Astrocyte of the spinal cord (primary cell): Measurements from ENCODE around the gene CCDC127.

Experiments used
- DNase-seq: peaks from one replicate; pipeline ENCODE4 v3.0.0; 2011; ENCODE audit warnings: low read depth, low spot score
- H3K4me3 ChIP-seq: 2 replicates; pipeline ENCODE4 v1.5.1; 2011; ENCODE audit warnings: low read depth, mild to moderate bottlenecking, low read length, moderate library complexity
- in situ Hi-C: cut with HindIII; loops from 2 replicates; pipeline ENCODE4 v1.10.0; 2017; ENCODE audit warnings: low sequenced_read_pairs
- TF ChIP-seq, protein P1 (sequence below): IDR thresholded peaks from 2 replicates; pipeline ENCODE4 v1.5.1; 2012; ENCODE audit warnings: low read depth, mild to moderate bottlenecking, low read length, inconsistent platforms

The CCDC127 gene

DNA sequence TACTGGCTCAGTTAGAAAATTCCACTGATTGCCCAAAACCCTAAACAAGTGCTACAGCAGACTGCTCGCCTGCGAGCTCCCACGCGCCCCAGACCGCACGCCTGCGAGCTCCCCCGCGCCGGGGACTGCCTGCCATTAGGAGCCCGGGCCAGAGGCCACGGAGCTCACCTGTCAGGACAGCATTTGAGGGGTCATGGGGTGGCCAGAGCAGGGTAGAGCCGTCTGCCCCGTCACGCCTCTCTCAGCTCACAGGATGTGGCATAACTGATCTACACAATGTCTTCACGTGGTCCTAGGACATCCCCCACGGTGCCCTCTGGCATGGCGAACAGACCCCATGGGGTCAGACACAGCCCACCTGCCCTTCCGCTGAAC is 55.8 kb downstream of the CCDC127 start:
- DNase-seq: no peak
- in situ Hi-C loops: no loop called here
- H3K4me3 ChIP-seq: no peak overlapping the region
- TF ChIP-seq, protein P1, sequence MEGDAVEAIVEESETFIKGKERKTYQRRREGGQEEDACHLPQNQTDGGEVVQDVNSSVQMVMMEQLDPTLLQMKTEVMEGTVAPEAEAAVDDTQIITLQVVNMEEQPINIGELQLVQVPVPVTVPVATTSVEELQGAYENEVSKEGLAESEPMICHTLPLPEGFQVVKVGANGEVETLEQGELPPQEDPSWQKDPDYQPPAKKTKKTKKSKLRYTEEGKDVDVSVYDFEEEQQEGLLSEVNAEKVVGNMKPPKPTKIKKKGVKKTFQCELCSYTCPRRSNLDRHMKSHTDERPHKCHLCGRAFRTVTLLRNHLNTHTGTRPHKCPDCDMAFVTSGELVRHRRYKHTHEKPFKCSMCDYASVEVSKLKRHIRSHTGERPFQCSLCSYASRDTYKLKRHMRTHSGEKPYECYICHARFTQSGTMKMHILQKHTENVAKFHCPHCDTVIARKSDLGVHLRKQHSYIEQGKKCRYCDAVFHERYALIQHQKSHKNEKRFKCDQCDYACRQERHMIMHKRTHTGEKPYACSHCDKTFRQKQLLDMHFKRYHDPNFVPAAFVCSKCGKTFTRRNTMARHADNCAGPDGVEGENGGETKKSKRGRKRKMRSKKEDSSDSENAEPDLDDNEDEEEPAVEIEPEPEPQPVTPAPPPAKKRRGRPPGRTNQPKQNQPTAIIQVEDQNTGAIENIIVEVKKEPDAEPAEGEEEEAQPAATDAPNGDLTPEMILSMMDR: no peak

- TF ChIP-seq, protein P1: no peak
- in situ Hi-C loops: no loop called here
- H3K4me3 ChIP-seq: no peak overlapping the region
- DNase-seq: no peak
Measured at GRCh38 chr5:161803-162110, 56.2 kb downstream of the CCDC127 start.

DNA sequence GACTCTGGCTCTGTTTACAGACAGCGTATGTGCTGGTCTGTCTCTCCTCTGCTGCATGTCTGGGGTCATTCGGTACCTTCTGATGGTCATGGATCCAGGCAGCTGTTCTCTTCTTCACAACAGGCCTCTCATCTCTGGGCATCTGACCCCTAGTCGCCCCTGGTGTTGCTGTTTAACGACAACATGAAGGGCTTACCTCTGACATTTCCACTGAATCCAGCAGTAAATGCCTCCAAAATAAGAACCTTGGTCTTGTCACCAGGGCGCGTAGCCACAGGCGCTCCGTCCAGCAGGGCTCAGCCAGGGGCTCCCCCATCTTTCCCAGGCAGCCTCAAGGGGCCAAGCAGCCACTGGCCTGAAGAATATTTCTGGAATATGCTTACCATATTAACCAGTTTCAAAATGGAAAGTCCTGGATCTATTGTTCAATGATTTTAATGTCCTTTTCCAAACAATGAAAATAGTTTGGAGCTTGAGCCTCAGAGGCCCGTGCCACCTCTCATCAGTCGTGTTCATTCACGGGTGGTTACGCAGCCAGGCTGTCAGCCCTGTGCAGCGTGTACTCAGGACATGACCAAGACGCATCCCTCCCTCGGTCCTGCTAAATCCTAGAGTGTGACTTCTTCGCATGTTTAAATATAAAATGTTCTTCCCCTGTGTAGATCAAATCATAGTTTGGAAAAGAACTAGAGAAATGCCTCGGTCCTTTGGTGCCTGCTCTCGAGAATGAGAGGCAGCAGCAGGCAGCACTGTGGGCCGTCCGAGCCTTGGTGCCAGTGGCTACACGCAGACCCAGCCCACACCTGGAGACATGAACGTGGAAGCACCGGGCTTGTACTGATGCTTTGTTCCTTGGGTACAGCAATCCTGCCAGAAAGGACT is 56.8 kb downstream of the CCDC127 start:
- TF ChIP-seq, protein P1: no peak
- H3K4me3 ChIP-seq: no peak overlapping the region
- in situ Hi-C loops: no loop called here
- DNase-seq: no peak

DNA sequence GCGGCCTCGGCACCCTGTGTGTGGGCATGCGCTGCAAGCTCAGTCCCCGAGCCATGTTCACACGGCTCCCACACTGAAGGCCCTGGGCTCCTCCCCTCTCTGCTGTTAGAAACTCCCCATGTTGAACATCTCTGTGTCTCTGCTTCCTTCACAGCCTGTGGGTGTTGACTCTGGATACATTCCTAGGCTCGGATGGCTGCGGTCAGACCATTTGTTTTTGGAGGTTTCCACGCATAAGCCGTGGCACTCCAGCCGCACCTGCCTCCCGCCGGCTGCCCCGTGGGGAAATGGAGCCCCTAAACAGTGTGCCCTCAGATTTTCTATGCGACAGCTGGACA is 57.8 kb downstream of the CCDC127 start:
- in situ Hi-C loops: no loop called here
- peak; percentile 88 for DNase-seq
- TF ChIP-seq, protein P1: no peak
- H3K4me3 ChIP-seq: no peak overlapping the region

GRCh38 chr5:159448-160172 is 58.3 kb downstream of the CCDC127 start:
- no peak overlapping the region for H3K4me3 ChIP-seq
- peak; percentile 92 for DNase-seq
- in situ Hi-C loops: no loop called here
- TF ChIP-seq, protein P1: no peak

DNA sequence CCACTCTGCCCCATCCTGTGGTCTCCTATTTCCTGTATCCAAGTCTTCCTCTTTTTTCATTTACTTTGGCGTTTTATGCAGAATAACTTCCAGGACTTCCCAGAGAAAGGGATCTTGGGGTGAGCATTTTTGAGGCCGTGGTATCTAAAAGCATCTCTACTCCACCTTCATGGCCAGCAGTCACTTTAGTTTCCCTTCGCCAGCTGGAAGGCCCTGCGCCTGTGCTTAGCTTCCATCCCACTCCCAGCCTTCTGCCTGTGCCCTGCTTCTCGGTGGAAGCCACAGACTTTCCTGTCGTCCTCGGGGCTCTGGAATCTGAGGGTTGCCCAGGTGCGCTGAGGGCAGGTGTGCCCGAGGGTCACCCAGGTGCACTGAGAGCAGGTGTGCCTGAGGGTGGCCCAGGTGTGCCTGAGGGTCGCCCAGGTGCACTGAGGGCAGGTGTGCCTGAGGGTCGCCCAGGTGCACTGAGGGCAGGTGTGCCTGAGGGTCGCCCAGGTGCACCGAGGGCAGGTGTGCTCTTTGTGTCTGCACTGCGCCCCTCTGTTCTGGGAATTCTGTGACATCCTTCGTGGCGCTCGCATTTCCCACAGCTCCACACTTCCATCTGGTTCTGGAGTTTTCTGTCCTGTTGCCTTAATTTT is 59.0 kb downstream of the CCDC127 start:
- H3K4me3 ChIP-seq: no peak overlapping the region
- DNase-seq: no peak
- TF ChIP-seq, protein P1: no peak
- in situ Hi-C loops: no loop called here
